Gastrocnemius medialis (tissue), 4 donors: ENCODE measurements around the gene CRIP1.

Experiments used
- CTCF ChIP-seq, 5 experiments: fragments of 450-650 bp in 3 of 5; fragments of 200-600 bp in 2 of 5; sonication (generic) in 2 of 5; IDR thresholded peaks in 4 of 5; conservative IDR thresholded peaks in 1 of 5; 1 replicate in 4 of 5; 2 replicates in 1 of 5; pipeline ENCODE4 v1.5.1; 2016 to 2019; ENCODE audit warnings: antibody characterized with exemption in 5 of 5, mild to moderate bottlenecking in 3 of 5, moderate library complexity in 3 of 5
- POLR2A ChIP-seq, 2 donors: fragments of 450-650 bp; IDR thresholded peaks; one replicate each; pipeline ENCODE4 v1.6.1; 2017; ENCODE audit warnings: antibody characterized with exemption in 2 of 2, mild to moderate bottlenecking in 2 of 2, moderate library complexity in 2 of 2

- TF ChIP-seq CTCF (IDR thresholded peaks at IDR 0.05 in 4 of 5, conservative IDR thresholded peaks at IDR 0.05 in 1 of 5) (no peak), POLR2A (IDR thresholded peaks at IDR 0.05) (no peak)
Observed at GRCh38 chr14:105492971-105493871, 6.5 kb downstream of the CRIP1 start.
